ENCODE measurements around the gene CENPF.

CENPF gene

GRCh38 chr1:214634267-214634666 is 31.3 kb downstream of the CENPF start:
- no peak overlapping the region for H3K4me3 ChIP-seq (ENCODE audit: low read depth, low read length)
- no peak for TF ChIP-seq CTCF (IDR thresholded peaks at IDR 0.05; ENCODE audit: borderline replicate concordance, insufficient read depth, low read depth, low read length)

GRCh38 chr1:214635086-214635485 is 32.1 kb downstream of the CENPF start:
- no peak for TF ChIP-seq CTCF (IDR thresholded peaks at IDR 0.05; ENCODE audit: borderline replicate concordance, insufficient read depth, low read depth, low read length)

GRCh38 chr1:214635506-214635905 is 32.5 kb downstream of the CENPF start:
- H3K4me3 ChIP-seq (ENCODE audit: low read depth, low read length), result no peak overlapping the region
- no peak for TF ChIP-seq CTCF (IDR thresholded peaks at IDR 0.05; ENCODE audit: borderline replicate concordance, insufficient read depth, low read depth, low read length)

More at GRCh38 chr1:214635086-214635485, 32.1 kb downstream of the CENPF start:
- H3K4me3 ChIP-seq (ENCODE audit: low read depth, low read length), result no peak overlapping the region

- TF ChIP-seq CTCF (IDR thresholded peaks at IDR 0.05; ENCODE audit: borderline replicate concordance, insufficient read depth, low read depth, low read length), result no peak
- no peak overlapping the region for H3K4me3 ChIP-seq (ENCODE audit: low read depth, low read length)
Measured at GRCh38 chr1:214636436-214636835, 33.4 kb downstream of the CENPF start.

GRCh38 chr1:214637125-214637524 is 34.1 kb downstream of the CENPF start:
- no peak for TF ChIP-seq CTCF (IDR thresholded peaks at IDR 0.05; ENCODE audit: borderline replicate concordance, insufficient read depth, low read depth, low read length)
- H3K4me3 ChIP-seq (ENCODE audit: low read depth, low read length), result no peak overlapping the region

GRCh38 chr1:214637722-214638458 is 34.9 kb downstream of the CENPF start:
- no peak overlapping the region for H3K4me3 ChIP-seq (ENCODE audit: low read depth, low read length)
- peak; percentile 55; the same call in 1 of the 2 replicates for TF ChIP-seq CTCF (IDR thresholded peaks at IDR 0.05; ENCODE audit: borderline replicate concordance, insufficient read depth, low read depth, low read length)

- no peak for TF ChIP-seq CTCF (IDR thresholded peaks at IDR 0.05; ENCODE audit: borderline replicate concordance, insufficient read depth, low read depth, low read length)
- H3K4me3 ChIP-seq (ENCODE audit: low read depth, low read length), result no peak overlapping the region
Measured at GRCh38 chr1:214638459-214638807, 35.4 kb downstream of the CENPF start.

All from GM12875 (cell line).